ENCODE results near the gene BCORL1.

GRCh38 chrX:130057209-130057608 is 74.8 kb downstream of the BCORL1 start:
- TF ChIP-seq POLR2A (IDR thresholded peaks at IDR 0.05) (no peak), CTCF (IDR thresholded peaks at IDR 0.05) (no peak)

All from esophagus squamous epithelium (tissue), 4 donors.